Nephron progenitor cell (in vitro differentiated cells): ENCODE measurements around the gene POMGNT2.

Experiments used
- DNase-seq: peaks from one replicate; pipeline ENCODE4 v3.0.0; 2021
- H3K27ac Mint-ChIP-seq: 2 replicates; pipeline ENCODE4 v1.8.0; 2021; ENCODE audit warnings: mild to moderate bottlenecking, moderate library complexity, mixed read lengths
- H3K27me3 Mint-ChIP-seq: 2 replicates; pipeline ENCODE4 v1.8.0; 2021; ENCODE audit warnings: mild to moderate bottlenecking, low read depth, mixed read lengths; ENCODE audit not compliant: poor library complexity
- H3K36me3 Mint-ChIP-seq: 2 replicates; pipeline ENCODE4 v1.8.0; 2021; ENCODE audit warnings: low read depth, mixed read lengths
- H3K4me1 Mint-ChIP-seq: 2 replicates; pipeline ENCODE4 v1.8.0; 2021; ENCODE audit warnings: mixed read lengths
- H3K4me3 Mint-ChIP-seq: 2 replicates; pipeline ENCODE4 v1.8.0; 2021; ENCODE audit warnings: mild to moderate bottlenecking, moderate library complexity, mixed read lengths
- H3K9me3 Mint-ChIP-seq: 2 replicates; pipeline ENCODE4 v1.8.0; 2021; ENCODE audit warnings: mild to moderate bottlenecking, moderate library complexity, mixed read lengths
- CTCF ChIP-seq: fragments of 200-600 bp; sonication (generic); IDR thresholded peaks from 2 replicates; pipeline ENCODE4 v1.5.0; 2021; ENCODE audit warnings: antibody characterized with exemption

POMGNT2 gene

GRCh38 chr3:43079536-43080332, 26.1 kb downstream of the POMGNT2 start:
- no peaks in the 10 kb centered on the region for H3K4me1 Mint-ChIP-seq
- no peak overlapping the region for H3K27ac Mint-ChIP-seq
- no peak overlapping the region for H3K4me3 Mint-ChIP-seq
- DNase-seq = no peak
- H3K9me3 Mint-ChIP-seq = peaks cover 15% of the 10 kb centered on the region
- H3K27me3 Mint-ChIP-seq = peaks cover 7% of the 10 kb centered on the region
- TF ChIP-seq CTCF = no peak
- H3K36me3 Mint-ChIP-seq = peaks cover 62% of the 10 kb centered on the region

- H3K4me1 Mint-ChIP-seq = no peaks in the 10 kb centered on the region
- peaks cover 46% of the 10 kb centered on the region for H3K36me3 Mint-ChIP-seq
- TF ChIP-seq CTCF = no peak
- no peak for DNase-seq
- H3K9me3 Mint-ChIP-seq = peaks cover 4% of the 10 kb centered on the region
- peaks cover 14% of the 10 kb centered on the region for H3K27me3 Mint-ChIP-seq
- no peak overlapping the region for H3K27ac Mint-ChIP-seq
- H3K4me3 Mint-ChIP-seq = no peak overlapping the region
Measured at GRCh38 chr3:43077707-43078106, 28.2 kb downstream of the POMGNT2 start.

- Mint-ChIP-seq H3K27me3 (peaks cover 14% of the 10 kb centered on the region), H3K4me1 (no peaks in the 10 kb centered on the region)
- DNase-seq = no peak
Measured at GRCh38 chr3:43077261-43077660, 28.6 kb downstream of the POMGNT2 start.

GRCh38 chr3:43076857-43077256, 29.0 kb downstream of the POMGNT2 start:
- no peaks in the 10 kb centered on the region for H3K9me3 Mint-ChIP-seq

More at GRCh38 chr3:43077261-43077660, 28.6 kb downstream of the POMGNT2 start:
- Mint-ChIP-seq H3K4me3 (no peak overlapping the region), H3K9me3 (no peaks in the 10 kb centered on the region), H3K27ac (no peak overlapping the region), H3K36me3 (peaks cover 41% of the 10 kb centered on the region)
- no peak for TF ChIP-seq CTCF

GRCh38 chr3:43075904-43076661, 29.8 kb downstream of the POMGNT2 start:
- Mint-ChIP-seq H3K27ac (no peak overlapping the region), H3K9me3 (no peaks in the 10 kb centered on the region), H3K4me1 (no peaks in the 10 kb centered on the region), H3K27me3 (peaks cover 14% of the 10 kb centered on the region), H3K4me3 (no peak overlapping the region), H3K36me3 (peaks cover 37% of the 10 kb centered on the region)
- TF ChIP-seq CTCF = no peak
- DNase-seq = no peak

More at GRCh38 chr3:43076857-43077256, 29.0 kb downstream of the POMGNT2 start:
- Mint-ChIP-seq H3K27me3 (peaks cover 14% of the 10 kb centered on the region), H3K27ac (no peak overlapping the region), H3K4me3 (no peak overlapping the region), H3K36me3 (peaks cover 38% of the 10 kb centered on the region), H3K4me1 (no peaks in the 10 kb centered on the region)
- TF ChIP-seq CTCF = no peak
- no peak for DNase-seq
